ENCODE results near the gene TMEM135. TPM values are rescaled to one million over a fixed set of nuclear protein-coding genes. Genes with fewer than 3 reads are reported as not detected.

The TMEM135 gene
- total RNA-seq, 1 donor from 2014 or later, result 38.1 TPM

DNA sequence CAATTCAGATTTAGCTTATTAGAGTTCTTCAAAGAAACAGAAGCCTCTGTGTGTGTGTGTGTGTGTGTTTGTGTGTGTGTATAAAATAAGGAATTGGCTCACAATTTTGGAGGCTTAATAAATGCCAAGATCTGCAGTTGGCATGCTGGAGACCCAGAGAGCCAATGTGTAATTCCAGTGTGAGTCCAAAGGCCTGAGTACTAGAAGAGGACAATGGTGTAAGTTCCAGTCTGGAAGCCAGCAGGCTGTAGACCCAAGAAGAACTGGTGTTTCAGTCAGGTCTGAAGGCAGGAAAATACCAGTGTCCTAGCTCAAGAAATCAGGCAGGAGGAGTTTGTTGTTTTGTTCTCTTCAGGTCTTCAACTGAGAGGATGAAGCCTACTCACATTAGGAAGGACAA is 20.0 kb downstream of the TMEM135 start:
- no peak for TF ChIP-seq CTCF (IDR thresholded peaks at IDR 0.05; ENCODE audit: partially characterized antibody, unreplicated experiment)
- no peak for DNase-seq
- peaks cover 1% of the 10 kb centered on the region for H3K9me3 Mint-ChIP-seq (ENCODE audit: unreplicated experiment)
- H3K27ac Mint-ChIP-seq (ENCODE audit: unreplicated experiment), result no peak overlapping the region
- H3K27me3 Mint-ChIP-seq (ENCODE audit: unreplicated experiment), result no peaks in the 10 kb centered on the region
- no peak overlapping the region for H3K4me3 Mint-ChIP-seq (ENCODE audit: unreplicated experiment)
- H3K4me1 Mint-ChIP-seq (ENCODE audit: low read depth, unreplicated experiment), result no peaks in the 10 kb centered on the region
- H3K36me3 Mint-ChIP-seq (ENCODE audit: unreplicated experiment), result no peaks in the 10 kb centered on the region

DNA sequence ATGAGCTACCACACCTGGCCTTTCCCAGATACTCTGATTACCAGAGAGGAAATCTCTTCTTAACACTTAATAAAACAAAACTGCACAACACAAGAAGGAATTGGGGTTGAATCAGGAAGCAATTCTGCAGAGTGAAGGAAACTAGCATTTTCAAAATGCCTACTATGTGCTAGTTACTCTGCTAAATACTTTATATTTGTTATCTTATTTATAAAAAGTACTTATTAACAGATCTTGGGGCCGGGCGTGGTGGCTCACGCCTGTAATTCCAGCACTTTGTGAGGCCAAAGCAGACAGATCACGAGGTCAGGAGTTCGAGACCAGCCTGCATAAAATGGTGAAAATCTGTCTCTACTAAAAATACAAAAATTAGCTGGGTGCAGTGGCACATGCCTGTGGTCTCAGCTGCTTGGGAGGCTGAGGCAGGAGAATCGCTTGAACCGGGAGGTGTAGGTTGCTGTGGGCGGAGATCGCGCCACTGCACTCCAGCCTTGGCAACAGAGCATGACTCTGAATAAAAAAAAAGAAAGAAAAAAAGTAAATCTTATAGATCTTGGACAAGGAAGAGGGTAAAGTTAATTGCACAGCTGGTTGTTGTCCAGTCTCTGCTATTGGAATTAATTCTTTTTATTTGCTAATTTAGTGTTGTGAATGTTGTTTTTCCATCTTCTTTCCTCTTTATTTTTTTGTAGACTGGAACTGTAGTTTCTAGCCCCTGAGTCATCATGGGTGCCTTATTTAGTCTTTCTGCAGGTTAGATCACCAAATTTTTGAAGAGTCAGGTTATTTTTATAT is 22.1 kb downstream of the TMEM135 start:
- H3K4me3 Mint-ChIP-seq (ENCODE audit: unreplicated experiment), result no peak overlapping the region
- DNase-seq, result no peak
- no peaks in the 10 kb centered on the region for H3K27me3 Mint-ChIP-seq (ENCODE audit: unreplicated experiment)
- no peaks in the 10 kb centered on the region for H3K9me3 Mint-ChIP-seq (ENCODE audit: unreplicated experiment)
- TF ChIP-seq CTCF (IDR thresholded peaks at IDR 0.05; ENCODE audit: partially characterized antibody, unreplicated experiment), result no peak
- H3K27ac Mint-ChIP-seq (ENCODE audit: unreplicated experiment), result no peak overlapping the region
- H3K4me1 Mint-ChIP-seq (ENCODE audit: low read depth, unreplicated experiment), result no peaks in the 10 kb centered on the region
- H3K36me3 Mint-ChIP-seq (ENCODE audit: unreplicated experiment), result no peaks in the 10 kb centered on the region

DNA sequence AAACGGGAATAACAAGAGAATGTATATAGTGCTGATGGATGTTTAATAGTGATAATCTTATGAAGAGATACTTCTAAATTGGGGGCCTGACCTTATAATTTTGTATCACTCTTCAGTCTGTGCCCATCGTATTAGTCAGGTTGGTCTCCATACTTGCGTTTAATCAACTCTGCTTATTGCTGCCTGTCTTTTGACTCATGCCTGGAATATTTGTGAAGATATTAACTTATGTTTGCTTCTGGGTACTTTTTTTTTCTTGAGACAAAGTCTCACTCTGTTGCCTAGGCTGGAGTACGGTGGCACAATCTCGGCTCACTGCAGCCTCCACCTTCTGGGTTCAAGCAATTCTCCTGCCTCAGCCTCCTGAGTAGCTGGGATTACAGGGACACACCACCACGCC is 24.0 kb downstream of the TMEM135 start:
- no peak for DNase-seq
- H3K4me3 Mint-ChIP-seq (ENCODE audit: unreplicated experiment), result no peak overlapping the region

GRCh38 chr11:87063982-87064381 is 26.2 kb downstream of the TMEM135 start:
- Mint-ChIP-seq H3K9me3 (ENCODE audit: unreplicated experiment) (no peaks in the 10 kb centered on the region), H3K4me3 (ENCODE audit: unreplicated experiment) (no peak overlapping the region), H3K27ac (ENCODE audit: unreplicated experiment) (no peak overlapping the region), H3K4me1 (ENCODE audit: low read depth, unreplicated experiment) (no peaks in the 10 kb centered on the region), H3K36me3 (ENCODE audit: unreplicated experiment) (no peaks in the 10 kb centered on the region), H3K27me3 (ENCODE audit: unreplicated experiment) (peaks cover 1% of the 10 kb centered on the region)
- TF ChIP-seq CTCF (IDR thresholded peaks at IDR 0.05; ENCODE audit: partially characterized antibody, unreplicated experiment), result no peak
- no peak for DNase-seq

More for the DNA sequence above, 24.0 kb downstream of the TMEM135 start:
- no peak for TF ChIP-seq CTCF (IDR thresholded peaks at IDR 0.05; ENCODE audit: partially characterized antibody, unreplicated experiment)
- no peaks in the 10 kb centered on the region for H3K9me3 Mint-ChIP-seq (ENCODE audit: unreplicated experiment)
- H3K4me1 Mint-ChIP-seq (ENCODE audit: low read depth, unreplicated experiment), result no peaks in the 10 kb centered on the region
- H3K36me3 Mint-ChIP-seq (ENCODE audit: unreplicated experiment), result no peaks in the 10 kb centered on the region
- no peak overlapping the region for H3K27ac Mint-ChIP-seq (ENCODE audit: unreplicated experiment)
- peaks cover 1% of the 10 kb centered on the region for H3K27me3 Mint-ChIP-seq (ENCODE audit: unreplicated experiment)

DNA sequence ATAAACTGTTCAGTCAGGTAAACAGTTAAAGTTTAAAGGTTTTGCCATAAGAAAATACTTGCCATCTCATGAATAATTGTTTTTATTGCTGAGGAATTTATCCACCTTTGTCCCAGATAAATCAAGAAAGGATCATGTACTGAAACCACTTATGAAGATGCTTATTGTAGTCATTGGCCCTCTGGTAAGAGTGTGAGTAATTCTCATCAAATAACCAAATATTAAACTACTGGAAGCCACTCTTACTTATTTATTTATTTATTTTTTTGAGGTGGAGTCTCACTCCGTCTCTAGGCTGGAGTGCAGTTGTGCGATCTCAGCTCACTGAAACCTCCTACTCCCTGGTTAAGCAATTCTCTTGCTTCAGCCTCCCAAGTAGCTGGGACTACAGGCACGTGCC is 35.1 kb downstream of the TMEM135 start:
- Mint-ChIP-seq H3K27me3 (ENCODE audit: unreplicated experiment) (no peaks in the 10 kb centered on the region), H3K4me3 (ENCODE audit: unreplicated experiment) (no peak overlapping the region), H3K4me1 (ENCODE audit: low read depth, unreplicated experiment) (no peaks in the 10 kb centered on the region), H3K9me3 (ENCODE audit: unreplicated experiment) (no peaks in the 10 kb centered on the region), H3K27ac (ENCODE audit: unreplicated experiment) (no peak overlapping the region), H3K36me3 (ENCODE audit: unreplicated experiment) (peaks cover 4% of the 10 kb centered on the region)
- no peak for DNase-seq
- TF ChIP-seq CTCF (IDR thresholded peaks at IDR 0.05; ENCODE audit: partially characterized antibody, unreplicated experiment), result no peak
